ENCODE results near the gene METTL9.
"Not testable (repeated sequence)": the region's sequence is repeated elsewhere in the genome, so short reads cannot be mapped to it uniquely, and the experiment has no call there.

METTL9 gene

GRCh38 chr16:21577487-21577886 is 21.9 kb upstream of the METTL9 start:
- H3K27me3 ChIP-seq (ENCODE audit: insufficient read depth, low read length, poor library complexity, severe bottlenecking): not testable (repeated sequence)

GRCh38 chr16:21578311-21578710 is 21.1 kb upstream of the METTL9 start:
- not testable (repeated sequence) for H2AFZ ChIP-seq (ENCODE audit: low read length); H3K4me2 ChIP-seq (ENCODE audit: low read depth, low read length, poor library complexity, severe bottlenecking); H3K9me3 ChIP-seq (ENCODE audit: insufficient read depth, low read depth, low read length); H3K36me3 ChIP-seq (ENCODE audit: insufficient read depth, low read length); H3K79me2 ChIP-seq (ENCODE audit: insufficient read depth, low read length); H3K9me2 ChIP-seq (replicated peaks; ENCODE audit: low read depth, low read length); H3K27me3 ChIP-seq (ENCODE audit: insufficient read depth, low read length, poor library complexity, severe bottlenecking); H3K4me1 ChIP-seq (ENCODE audit: insufficient read depth, low read length, poor library complexity, severe bottlenecking); H3K4me3 ChIP-seq (ENCODE audit: low read length, poor library complexity, severe bottlenecking); H3F3A ChIP-seq (ENCODE audit: low read depth); H4K20me1 ChIP-seq (ENCODE audit: insufficient read depth, low read length, poor library complexity, severe bottlenecking); H3K9ac ChIP-seq (ENCODE audit: low read depth, low read length, poor library complexity, severe bottlenecking)

More at GRCh38 chr16:21577487-21577886, 21.9 kb upstream of the METTL9 start:
- not testable (repeated sequence) for H3K79me2 ChIP-seq (ENCODE audit: insufficient read depth, low read length); H4K20me1 ChIP-seq (ENCODE audit: insufficient read depth, low read length, poor library complexity, severe bottlenecking); H3F3A ChIP-seq (ENCODE audit: low read depth); H3K36me3 ChIP-seq (ENCODE audit: insufficient read depth, low read length); H3K4me3 ChIP-seq (ENCODE audit: low read length, poor library complexity, severe bottlenecking); H3K4me1 ChIP-seq (ENCODE audit: insufficient read depth, low read length, poor library complexity, severe bottlenecking); H3K9ac ChIP-seq (ENCODE audit: low read depth, low read length, poor library complexity, severe bottlenecking); H3K4me2 ChIP-seq (ENCODE audit: low read depth, low read length, poor library complexity, severe bottlenecking); H3K9me3 ChIP-seq (ENCODE audit: insufficient read depth, low read depth, low read length); H3K9me2 ChIP-seq (replicated peaks; ENCODE audit: low read depth, low read length); H2AFZ ChIP-seq (ENCODE audit: low read length)

DNA sequence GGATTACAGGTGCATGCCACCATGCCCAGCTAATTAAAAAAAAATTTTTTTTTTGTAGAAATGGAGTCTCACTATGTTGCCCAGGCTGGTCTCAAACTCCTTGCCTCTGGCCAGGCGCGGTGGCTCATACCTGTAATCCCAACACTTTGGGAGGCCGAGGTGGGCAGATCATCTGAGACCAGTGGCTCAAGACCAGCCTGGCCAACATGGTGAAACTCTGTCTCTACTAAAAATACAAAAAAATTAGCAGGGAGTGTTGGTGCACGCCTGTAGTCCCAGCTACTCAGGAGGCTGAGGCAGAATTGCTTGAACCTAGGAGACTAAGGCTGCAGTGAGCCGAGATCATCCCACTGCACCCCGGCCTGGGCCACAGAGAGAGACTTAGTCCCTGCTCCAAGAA is 19.2 kb upstream of the METTL9 start:
- H3K4me1 ChIP-seq (ENCODE audit: insufficient read depth, low read length, poor library complexity, severe bottlenecking); H3K4me2 ChIP-seq (ENCODE audit: low read depth, low read length, poor library complexity, severe bottlenecking); H3F3A ChIP-seq (ENCODE audit: low read depth); H4K20me1 ChIP-seq (ENCODE audit: insufficient read depth, low read length, poor library complexity, severe bottlenecking); H2AFZ ChIP-seq (ENCODE audit: low read length); H3K27me3 ChIP-seq (ENCODE audit: insufficient read depth, low read length, poor library complexity, severe bottlenecking); H3K4me3 ChIP-seq (ENCODE audit: low read length, poor library complexity, severe bottlenecking); H3K9ac ChIP-seq (ENCODE audit: low read depth, low read length, poor library complexity, severe bottlenecking); H3K79me2 ChIP-seq (ENCODE audit: insufficient read depth, low read length); H3K9me3 ChIP-seq (ENCODE audit: insufficient read depth, low read depth, low read length); H3K36me3 ChIP-seq (ENCODE audit: insufficient read depth, low read length); H3K9me2 ChIP-seq (replicated peaks; ENCODE audit: low read depth, low read length): not testable (repeated sequence)

DNA sequence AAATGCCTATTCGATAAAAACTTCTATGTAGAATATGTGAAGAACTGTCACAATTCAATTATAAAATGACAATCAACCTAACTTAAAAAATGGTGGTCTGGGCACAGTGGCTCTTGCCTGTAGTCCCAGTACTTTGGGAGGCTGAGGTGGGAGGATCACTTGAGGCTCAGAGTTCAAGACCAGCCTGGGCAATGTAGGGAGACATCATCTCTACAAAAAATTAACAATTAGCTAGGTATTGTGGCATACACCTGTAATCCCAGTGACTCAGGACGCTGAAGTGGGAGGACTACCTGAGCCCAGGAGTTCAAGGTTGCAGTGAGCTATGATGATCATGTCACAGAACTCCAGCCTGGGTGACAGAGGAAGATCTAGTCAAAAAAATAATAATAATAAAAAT is 18.6 kb upstream of the METTL9 start:
- Histone ChIP-seq H3K9me3 (ENCODE audit: insufficient read depth, low read depth, low read length) (no peaks in the 10 kb centered on the region), H2AFZ (ENCODE audit: low read length) (no peak overlapping the region), H3K27me3 (ENCODE audit: insufficient read depth, low read length, poor library complexity, severe bottlenecking) (no peaks in the 10 kb centered on the region), H3K9me2 (replicated peaks; ENCODE audit: low read depth, low read length) (no peaks in the 10 kb centered on the region), H3F3A (ENCODE audit: low read depth) (no peaks in the 10 kb centered on the region), H4K20me1 (ENCODE audit: insufficient read depth, low read length, poor library complexity, severe bottlenecking) (no peaks in the 10 kb centered on the region), H3K9ac (ENCODE audit: low read depth, low read length, poor library complexity, severe bottlenecking) (no peak overlapping the region), H3K79me2 (ENCODE audit: insufficient read depth, low read length) (no peaks in the 10 kb centered on the region), H3K4me1 (ENCODE audit: insufficient read depth, low read length, poor library complexity, severe bottlenecking) (no peaks in the 10 kb centered on the region), H3K4me3 (ENCODE audit: low read length, poor library complexity, severe bottlenecking) (no peak overlapping the region), H3K4me2 (ENCODE audit: low read depth, low read length, poor library complexity, severe bottlenecking) (no peak overlapping the region), H3K36me3 (ENCODE audit: insufficient read depth, low read length) (no peaks in the 10 kb centered on the region)
- TF ChIP-seq EZH2phosphoT487 (IDR thresholded peaks at IDR 0.05; ENCODE audit: borderline replicate concordance) (no peak), CTCF (conservative IDR thresholded peaks at IDR 0.05; ENCODE audit: low read length) (no peak)

GRCh38 chr16:21584817-21585216 is 14.6 kb upstream of the METTL9 start:
- TF ChIP-seq CTCF (conservative IDR thresholded peaks at IDR 0.05; ENCODE audit: low read length) (no peak), EZH2phosphoT487 (IDR thresholded peaks at IDR 0.05; ENCODE audit: borderline replicate concordance) (no peak)
- H3K27me3 ChIP-seq (ENCODE audit: insufficient read depth, low read length, poor library complexity, severe bottlenecking): no peaks in the 10 kb centered on the region
- H3K9ac ChIP-seq (ENCODE audit: low read depth, low read length, poor library complexity, severe bottlenecking): no peak overlapping the region
- H3K4me1 ChIP-seq (ENCODE audit: insufficient read depth, low read length, poor library complexity, severe bottlenecking): no peaks in the 10 kb centered on the region
- no peak overlapping the region for H2AFZ ChIP-seq (ENCODE audit: low read length)
- no peak overlapping the region for H3K4me3 ChIP-seq (ENCODE audit: low read length, poor library complexity, severe bottlenecking)
- no peaks in the 10 kb centered on the region for H4K20me1 ChIP-seq (ENCODE audit: insufficient read depth, low read length, poor library complexity, severe bottlenecking)
- no peak overlapping the region for H3K4me2 ChIP-seq (ENCODE audit: low read depth, low read length, poor library complexity, severe bottlenecking)
- H3K79me2 ChIP-seq (ENCODE audit: insufficient read depth, low read length): no peaks in the 10 kb centered on the region
- no peaks in the 10 kb centered on the region for H3K9me2 ChIP-seq (replicated peaks; ENCODE audit: low read depth, low read length)
- H3K9me3 ChIP-seq (ENCODE audit: insufficient read depth, low read depth, low read length): no peaks in the 10 kb centered on the region
- no peaks in the 10 kb centered on the region for H3K36me3 ChIP-seq (ENCODE audit: insufficient read depth, low read length)
- H3F3A ChIP-seq (ENCODE audit: low read depth): no peaks in the 10 kb centered on the region

- not testable (repeated sequence) for H3K79me2 ChIP-seq (ENCODE audit: insufficient read depth, low read length); H3K9me2 ChIP-seq (replicated peaks; ENCODE audit: low read depth, low read length); H3K9ac ChIP-seq (ENCODE audit: low read depth, low read length, poor library complexity, severe bottlenecking); H3K36me3 ChIP-seq (ENCODE audit: insufficient read depth, low read length); H3F3A ChIP-seq (ENCODE audit: low read depth); H3K4me2 ChIP-seq (ENCODE audit: low read depth, low read length, poor library complexity, severe bottlenecking); H3K27me3 ChIP-seq (ENCODE audit: insufficient read depth, low read length, poor library complexity, severe bottlenecking); H2AFZ ChIP-seq (ENCODE audit: low read length); H3K4me1 ChIP-seq (ENCODE audit: insufficient read depth, low read length, poor library complexity, severe bottlenecking); H3K9me3 ChIP-seq (ENCODE audit: insufficient read depth, low read depth, low read length); H3K4me3 ChIP-seq (ENCODE audit: low read length, poor library complexity, severe bottlenecking); H4K20me1 ChIP-seq (ENCODE audit: insufficient read depth, low read length, poor library complexity, severe bottlenecking)
Measured at GRCh38 chr16:21588593-21588992, 10.8 kb upstream of the METTL9 start.

Data from Loucy (cell line).